A204.1 (cell line): ENCODE measurements around the gene TLX2.

Source experiments
- FAIRE-seq: peaks from 2 replicates; lab custom pipeline; 2012; peaks lifted over from hg19 to GRCh38; lab: Jason Lieb, UNC

Gene TLX2

DNA sequence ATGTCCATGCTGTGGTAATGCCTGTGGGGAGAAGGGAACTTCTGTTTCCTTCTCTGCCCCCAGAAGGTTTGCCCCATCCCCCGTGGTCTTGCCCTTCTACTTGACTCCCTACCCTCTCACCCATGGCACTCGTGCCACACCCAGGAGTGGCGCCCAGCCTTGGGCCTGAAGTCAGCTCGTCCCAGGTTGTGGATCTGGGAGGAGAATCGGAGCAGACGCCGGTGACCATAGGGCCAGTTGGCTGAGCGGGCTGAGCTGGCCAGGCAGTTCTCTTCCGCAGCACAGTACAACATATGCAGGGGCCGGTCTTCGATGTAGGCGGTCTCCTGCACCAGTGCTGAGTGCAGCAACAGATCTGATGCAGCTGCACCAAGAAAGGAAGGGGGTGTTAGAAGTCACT, 20.2 kb downstream of the TLX2 start:
- FAIRE-seq: no peak

DNA sequence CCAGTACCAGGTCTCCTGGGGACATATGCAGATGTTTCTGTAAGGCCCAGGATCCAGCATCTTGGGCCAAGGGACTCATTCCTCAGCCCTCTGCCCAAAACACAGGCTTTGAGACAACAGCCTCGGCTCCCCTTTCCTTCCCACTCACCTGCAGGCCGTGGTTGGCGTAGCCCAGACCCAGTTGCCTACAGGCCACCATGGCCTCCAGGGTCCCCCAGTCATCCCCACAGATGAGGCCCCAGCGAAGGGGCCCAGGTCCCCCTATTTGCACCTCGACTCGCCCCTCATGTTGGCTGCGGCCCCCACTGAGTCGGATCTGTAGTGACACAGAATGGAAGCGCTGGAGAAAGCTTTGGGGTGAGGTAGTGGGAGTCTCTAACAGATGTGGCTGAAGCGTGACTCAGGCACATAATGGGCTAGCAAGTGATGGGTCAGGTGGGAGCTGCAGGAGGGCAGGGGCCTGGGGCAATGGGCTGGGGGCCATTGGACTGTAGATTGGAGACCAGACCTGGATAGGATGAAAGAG, 21.3 kb downstream of the TLX2 start:
- no peak for FAIRE-seq

DNA sequence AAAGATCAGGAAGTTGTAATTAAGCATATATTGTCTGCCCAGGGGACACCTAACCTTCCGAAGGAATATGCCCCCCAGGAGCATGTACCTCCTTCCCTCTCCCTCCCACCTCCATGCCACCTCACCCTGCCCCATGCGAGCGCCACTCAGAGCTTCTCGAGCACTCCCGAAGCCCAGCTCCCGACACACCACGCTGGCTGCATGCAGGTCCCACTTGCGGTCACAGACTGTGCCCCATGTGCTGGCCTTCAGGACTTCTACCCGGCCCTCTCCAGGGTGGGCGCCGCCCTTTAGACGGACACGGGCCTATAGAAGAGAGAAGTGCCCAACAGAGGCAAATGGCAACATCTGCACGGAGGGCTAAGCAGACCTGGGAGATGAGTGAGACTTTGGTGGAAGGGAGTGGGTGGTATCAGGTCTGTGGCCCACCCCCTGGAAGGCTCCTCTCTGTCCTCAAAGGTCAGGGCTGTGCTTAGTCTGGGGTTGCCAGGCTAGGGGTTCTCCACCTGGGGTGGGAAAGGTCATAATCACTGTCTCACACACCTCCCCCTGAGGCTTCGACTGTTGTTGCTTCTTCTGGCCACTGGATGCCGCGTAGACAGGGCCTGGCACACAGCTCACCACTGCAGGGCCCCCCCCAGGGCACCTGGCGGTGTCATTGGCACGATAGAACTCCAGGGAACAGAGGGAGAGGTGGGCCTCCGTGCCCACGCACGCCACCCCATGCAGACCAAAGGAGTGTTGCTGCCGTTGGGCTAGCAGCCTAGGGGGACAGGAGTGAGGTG, 22.1 kb downstream of the TLX2 start:
- no peak for FAIRE-seq

DNA sequence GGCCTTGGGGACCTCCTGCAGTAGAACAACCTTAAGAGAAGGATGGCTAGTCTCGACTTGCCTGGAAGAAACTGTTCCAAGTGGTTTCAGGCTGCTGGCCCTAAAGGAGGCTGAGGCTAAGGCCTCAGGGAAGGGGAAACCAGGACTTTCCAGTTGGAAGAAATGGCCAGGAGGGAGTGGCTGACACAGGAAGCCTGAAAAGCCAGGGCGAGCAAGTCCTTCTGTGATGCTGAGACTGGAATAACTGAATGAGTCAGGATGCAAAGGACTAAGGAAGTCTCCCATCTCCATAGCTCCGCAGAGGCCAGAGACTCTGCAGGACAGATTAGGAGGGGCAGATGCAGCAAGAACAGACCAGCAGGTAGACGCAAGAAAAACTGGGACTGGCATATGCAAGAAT, 22.9 kb downstream of the TLX2 start:
- no peak for FAIRE-seq

DNA sequence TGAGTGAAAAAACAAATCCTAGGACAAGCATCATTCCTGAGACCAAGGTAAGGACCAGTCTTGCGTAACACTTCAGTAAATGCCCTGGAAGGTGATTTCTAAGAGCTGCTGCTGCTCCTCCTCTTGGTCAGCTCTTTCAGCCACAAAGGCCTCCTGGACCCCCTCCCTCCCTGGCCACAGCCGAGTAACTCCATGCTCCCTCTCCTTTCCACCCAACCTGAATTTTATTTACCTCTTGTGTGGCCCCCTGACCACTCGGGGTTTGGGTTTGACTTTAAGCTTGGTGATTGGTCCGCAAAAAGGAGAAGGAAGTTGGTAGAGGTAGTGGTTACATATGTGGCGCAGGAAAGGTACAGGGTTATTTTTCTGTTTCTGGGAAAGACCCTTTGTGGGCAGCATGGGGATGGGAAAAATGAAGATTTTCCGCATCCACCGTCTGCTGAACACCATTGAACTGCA, 24.7 kb downstream of the TLX2 start:
- no peak for FAIRE-seq

DNA sequence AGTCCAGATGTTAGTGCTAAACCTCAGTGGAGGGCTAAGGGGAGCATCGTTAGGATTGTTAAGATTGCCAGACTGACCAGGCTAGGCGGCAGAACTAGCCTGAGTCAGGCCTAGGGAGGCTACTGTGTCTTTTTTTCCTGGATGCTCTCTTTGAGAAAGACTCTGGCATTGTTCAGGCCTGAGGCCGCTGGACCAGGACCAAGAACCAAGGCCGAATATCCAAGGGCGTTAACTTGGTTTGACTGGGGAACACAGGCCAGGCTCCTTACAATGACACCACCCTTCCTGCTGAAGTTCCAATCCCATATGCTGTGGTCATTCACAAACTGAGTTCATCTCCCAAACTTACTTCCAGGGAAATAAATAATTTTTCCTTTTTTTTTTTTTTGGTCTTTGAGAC, 26.0 kb downstream of the TLX2 start:
- no peak for FAIRE-seq

DNA sequence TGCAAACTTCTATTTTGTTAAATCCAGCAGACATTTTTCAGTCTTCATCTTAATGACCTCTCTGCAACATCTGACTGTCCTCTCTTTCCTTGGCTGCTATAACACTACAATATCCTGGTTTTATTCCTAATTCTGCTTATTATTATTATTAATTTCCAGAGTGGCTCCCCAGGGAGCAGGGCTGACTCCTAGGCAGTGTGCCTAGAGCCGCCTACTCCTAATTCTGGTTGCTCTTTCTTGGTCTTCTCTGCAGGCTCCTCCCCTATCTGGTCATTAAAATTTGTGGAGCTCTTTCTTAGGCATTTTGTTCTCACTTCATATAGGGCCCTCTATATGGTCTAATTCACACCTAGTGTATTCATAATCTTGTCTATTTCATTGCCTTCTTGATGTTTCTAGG, 28.7 kb downstream of the TLX2 start:
- FAIRE-seq: no peak

DNA sequence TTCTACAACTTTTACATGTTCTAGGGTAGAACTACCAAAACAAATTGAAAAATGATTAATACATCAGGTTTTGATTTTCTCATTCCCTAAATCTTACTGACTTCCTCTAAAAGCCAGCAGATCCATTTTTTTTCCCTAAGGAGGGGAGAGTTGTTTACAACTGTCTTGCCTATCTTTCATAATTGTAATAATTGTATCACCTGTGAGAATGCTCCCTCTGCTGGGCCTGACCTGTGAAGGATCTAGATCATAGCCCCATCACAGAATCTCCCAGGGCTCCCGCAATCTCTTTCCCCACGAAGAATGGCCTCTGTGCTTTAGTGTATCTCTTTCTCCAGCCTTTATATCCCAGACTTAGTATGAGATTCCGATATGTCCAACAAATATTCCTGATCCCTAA, 30.4 kb downstream of the TLX2 start:
- no peak for FAIRE-seq

DNA sequence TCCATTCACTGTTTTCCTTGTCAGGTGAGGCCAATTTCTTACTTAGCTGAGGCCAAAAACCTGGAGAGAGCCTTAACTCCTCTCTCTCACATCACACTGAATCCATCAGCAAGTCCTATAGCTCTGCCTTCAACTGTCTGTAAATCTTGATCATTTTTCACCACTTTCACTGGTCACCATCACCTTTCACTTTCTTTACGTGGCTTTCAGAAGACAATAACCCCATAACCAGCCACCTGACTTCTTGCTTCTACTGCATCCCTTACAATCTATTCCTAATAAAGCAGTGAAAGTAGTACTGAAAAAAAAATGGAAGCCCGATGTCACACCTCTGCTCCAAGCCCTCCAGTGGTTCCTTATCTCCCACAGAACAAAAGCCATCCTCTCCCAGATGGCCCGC, 31.8 kb downstream of the TLX2 start:
- FAIRE-seq: no peak

DNA sequence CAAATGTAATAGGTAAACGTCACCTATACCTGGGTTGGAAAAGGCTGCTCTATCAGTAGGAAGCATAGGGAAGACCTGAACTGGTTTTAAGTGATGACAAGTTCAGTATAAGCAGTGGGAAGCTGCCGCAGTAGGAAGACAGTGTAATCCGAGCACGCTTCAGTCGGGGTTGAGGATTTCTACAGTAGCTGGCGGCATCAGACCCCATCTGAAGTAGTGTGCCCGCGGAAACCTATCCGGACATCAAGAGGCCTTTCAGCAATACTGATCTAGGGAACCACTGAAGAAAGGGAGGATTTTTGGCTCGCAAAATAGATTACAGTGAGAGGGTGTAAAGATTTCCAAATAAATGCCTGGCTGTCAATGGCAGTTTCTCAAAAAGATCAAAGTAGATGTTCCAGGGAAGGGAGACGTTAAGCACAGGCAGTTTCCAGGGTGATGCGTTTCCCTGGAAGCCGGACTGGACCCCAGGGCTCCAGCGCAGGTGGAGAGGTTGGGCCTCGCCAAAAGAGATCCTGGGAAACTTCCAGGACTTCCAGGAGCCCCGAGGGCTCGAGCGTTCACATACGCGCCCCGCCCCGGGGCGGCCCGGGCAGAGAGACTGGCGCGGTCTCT, 34.1 kb downstream of the TLX2 start:
- FAIRE-seq: no peak

DNA sequence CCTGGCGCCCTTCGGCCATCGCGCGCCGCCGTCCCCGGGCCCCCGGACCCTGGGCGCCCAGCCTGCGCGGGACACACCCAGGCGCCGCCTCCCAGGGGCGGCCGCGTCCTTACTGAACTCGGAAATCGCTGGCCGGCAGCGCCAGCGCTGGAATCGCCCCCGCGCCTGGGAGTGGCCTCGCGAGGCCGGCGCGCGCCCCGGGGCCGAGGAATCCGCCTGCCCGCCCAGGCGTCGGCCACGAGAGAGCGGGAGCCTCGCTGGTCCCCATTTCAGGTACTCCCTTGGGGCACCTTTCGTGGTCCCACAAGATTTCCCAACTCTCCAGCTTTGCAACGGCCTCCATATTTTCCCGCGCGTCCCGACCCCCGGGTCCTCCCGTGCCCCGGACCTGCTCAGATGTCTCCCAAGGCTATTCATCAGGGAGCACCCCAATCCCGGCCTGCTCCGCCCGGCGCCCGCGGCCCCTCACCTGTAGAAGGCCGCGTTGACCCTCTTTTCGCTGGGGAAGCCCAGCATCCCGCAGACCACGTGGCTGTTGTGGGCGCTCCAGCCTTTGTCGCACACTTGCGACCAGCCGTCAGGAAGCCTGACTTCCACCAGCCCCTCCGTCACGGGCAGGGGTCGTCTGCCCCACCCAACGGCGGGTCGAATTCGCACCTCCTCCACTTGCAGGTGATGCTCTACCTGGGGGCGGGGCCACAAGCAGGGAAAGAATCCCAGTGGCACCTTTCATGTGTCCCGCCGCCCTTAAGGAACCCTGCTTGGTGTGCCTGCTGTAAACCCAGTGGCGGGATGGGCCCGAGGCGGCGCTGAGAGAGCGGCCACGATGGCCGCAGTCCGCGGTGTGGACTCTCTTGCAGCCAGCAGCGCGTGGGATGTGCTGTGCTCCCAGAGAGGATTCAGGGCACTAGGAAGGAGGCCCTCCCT, 34.9 kb downstream of the TLX2 start:
- FAIRE-seq: no peak

DNA sequence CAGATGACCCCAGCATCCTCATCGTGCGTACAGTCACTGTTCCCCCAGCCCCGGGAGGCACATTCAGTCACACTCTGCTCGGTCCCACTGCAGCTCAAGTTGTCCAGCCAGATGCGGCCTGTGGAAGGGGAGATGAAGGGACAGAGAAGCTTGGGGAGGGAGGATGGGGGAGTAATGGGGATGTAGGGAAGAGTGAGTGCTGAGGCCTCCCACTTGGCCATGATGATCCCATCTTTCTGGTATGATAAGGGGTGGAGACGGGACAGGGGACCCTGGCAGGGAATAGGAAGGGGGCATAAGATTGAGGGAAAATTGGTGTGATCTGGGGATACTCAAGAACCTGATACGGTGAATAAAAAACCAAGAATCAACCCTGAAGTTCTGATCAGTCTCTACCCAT, 36.0 kb downstream of the TLX2 start:
- no peak for FAIRE-seq

DNA sequence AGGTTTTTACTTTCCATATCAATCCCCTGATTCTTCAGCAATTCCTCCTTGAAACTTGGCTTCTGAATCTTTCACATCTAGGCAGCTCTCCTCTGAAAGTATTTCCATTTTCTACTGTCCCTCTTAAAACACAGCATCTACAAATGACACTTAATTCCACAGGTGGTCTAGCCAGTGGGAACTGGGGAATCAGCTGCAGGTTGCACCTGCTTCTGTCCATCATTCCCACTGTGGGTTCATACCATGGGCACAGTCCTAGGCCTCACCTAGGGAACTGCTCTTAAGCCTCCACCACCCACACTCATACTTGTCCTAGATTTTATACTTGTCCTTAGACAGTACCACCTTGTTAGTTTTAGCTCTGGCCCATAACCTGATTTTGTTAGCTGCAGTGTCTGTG, 37.3 kb downstream of the TLX2 start:
- FAIRE-seq: no peak

DNA sequence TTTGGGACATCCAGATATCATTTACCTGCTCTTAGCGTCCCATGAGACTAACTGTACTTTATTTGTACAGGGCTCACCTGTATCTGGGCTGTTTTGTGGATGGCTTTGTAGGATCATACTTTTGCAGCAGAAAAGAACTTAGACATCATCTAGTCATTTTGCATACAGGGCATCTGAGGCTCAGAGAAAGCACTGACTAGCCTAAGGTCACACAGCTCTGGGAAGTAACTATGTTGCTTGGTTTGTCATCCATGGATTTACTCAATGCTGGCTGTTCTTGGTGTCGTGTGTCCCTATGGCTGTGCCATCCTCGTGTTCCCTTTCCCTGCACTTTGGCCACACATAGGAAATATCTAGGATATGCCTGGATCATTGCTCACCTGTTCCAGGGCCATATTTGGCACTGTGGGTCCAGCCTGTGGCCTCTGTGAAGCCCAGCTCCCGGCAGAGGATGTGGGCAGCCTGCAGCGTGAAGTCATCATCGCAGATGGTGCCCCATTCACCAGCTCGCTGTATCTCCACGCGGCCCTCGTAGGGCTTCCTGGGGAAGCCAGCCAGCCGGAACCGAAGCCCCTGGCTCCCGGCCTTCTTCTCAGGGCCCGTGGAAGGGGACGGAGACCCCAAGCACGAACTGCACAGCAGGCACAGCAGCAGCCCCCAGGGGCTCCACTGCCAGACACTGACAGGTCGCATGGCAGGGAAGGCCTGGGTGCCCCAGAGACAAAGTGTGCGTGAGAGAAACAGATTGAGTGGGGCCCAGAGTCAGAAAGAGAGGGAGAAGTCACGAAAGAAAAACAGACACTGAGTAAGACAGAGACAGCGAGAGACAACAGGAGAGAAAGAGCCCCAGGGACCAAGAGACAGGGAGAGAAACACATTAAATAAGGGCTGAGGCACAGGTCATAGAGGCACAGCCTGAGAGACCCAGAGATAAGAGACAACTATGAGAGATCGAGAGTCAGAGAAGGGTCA, 38.0 kb downstream of the TLX2 start:
- no peak for FAIRE-seq

DNA sequence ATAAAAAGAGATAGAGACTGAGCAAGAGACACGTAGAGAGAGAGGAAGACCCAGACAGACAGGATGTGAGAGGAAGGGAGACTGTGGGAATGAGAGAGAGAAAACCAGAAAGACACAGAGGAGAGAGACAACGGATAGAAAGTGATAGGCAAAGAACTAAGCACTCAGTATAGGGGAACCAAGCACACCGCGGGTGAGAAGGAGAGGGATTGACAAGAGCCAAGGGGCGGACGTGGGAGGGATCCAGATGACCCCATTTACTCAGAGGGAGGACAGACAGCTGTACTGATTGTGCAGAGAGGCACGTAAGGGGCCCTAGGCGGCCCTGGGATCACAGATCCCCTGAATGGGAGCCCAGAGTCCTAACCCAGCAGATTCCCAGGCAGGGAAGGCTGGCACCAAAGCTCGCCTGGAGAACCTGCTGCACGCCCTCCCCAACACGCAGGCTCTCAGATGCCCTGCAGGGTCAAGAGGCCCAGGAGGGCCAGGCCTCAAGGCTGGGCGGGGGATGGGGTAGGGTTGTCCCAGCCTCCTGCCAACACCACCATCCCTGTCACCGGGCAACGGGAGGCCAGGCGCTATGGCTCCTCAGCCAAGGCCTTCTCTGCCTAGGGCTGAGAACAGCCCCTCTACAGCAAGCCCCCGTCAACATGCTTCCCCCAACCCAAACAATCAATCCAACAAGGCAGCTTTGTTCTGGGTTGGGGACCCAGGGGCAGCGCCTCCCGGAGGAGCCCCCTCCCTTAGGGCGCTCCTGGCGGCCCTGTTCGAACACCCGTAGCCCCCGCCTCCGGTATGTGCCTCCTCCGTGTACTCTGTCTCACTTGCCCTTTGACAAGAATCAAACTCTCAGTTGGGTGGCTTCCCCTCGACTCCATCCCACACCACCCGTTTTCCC, 38.9 kb downstream of the TLX2 start:
- no peak for FAIRE-seq

DNA sequence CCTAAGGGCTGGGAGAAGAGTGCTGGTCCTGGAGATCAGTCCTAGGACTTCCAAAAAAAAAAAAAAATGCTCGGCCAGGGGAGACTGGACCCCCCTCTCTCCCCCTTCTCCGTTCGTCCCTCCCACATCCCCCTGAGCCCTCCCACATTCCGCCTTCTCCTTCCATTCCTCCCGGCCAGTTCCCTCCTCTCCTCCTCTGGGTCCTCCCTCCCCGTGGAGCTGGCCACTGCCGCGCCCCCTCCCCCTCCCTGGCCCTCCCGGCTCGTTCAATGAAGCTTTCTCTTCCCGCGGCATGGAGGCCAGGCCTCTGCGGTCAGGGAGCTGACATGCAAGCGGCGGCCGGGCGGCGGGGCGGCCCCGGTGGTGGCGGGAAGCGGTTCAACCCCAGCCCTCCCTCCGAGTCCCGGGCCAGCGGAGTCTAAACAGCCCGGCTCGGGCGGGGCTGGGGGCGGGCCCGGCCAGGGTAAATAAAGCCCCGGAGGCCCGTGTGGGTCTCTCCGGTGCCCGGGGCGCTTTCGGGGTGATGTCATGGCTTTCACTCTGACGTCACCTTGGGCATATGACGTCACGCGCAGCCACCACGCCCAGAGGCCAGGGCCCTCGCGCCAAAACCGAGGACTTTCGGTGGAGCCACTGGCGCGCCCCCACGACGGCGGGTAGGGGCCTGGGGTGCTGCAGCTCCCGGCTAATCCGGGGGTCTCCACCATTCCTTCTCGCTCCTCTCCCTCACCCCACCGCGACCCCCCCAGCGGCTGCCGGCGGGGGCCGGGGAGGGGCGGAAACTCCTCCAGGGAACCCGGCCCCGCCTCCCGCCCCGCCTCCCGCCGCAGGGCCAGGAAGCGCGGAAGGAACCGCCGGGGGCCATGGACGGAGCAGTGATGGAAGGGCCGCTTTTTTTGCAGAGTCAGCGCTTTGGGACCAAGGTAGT, 39.9 kb downstream of the TLX2 start, which contains the start of the genes DOK1 and LOXL3:
TSS of gene DOK1 (plus strand) at position 829 of the 928 bp plus-strand sequence. CDS start at position 864, 35 bp downstream.
TSS of gene LOXL3 (minus strand) at position 51 of the 928 bp plus-strand sequence. CDS start 1,308 bp downstream, outside the sequence.
- FAIRE-seq: no peak

DNA sequence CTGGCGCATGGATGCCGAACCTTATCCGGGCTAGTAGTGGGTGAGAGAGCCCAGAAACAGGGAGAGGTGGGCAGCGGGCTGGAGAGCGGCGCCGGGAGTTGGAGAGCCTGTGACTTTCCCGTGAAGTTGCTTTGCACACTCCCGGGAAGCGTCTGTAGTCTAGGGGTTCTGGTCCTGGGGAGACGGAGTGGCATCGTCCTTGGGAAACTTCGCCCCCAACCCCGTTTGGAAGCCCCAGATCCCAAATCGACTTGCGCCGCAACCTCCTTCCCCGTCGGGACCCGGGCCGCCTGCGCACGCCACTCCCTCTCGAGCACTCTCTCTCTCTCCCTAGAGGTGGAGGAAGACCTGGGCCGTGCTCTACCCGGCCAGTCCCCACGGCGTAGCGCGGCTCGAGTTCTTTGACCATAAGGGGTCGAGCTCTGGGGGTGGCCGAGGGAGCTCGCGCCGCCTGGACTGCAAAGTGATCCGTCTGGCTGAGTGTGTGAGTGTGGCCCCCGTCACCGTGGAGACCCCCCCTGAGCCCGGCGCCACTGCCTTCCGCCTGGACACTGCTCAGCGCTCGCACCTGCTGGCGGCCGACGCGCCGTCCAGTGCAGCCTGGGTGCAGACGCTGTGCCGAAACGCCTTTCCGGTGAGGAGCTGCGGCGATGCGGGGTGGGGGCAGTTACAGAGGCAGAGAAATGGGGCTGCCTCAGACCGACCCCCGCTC, 40.7 kb downstream of the TLX2 start:
- no peak for FAIRE-seq

DNA sequence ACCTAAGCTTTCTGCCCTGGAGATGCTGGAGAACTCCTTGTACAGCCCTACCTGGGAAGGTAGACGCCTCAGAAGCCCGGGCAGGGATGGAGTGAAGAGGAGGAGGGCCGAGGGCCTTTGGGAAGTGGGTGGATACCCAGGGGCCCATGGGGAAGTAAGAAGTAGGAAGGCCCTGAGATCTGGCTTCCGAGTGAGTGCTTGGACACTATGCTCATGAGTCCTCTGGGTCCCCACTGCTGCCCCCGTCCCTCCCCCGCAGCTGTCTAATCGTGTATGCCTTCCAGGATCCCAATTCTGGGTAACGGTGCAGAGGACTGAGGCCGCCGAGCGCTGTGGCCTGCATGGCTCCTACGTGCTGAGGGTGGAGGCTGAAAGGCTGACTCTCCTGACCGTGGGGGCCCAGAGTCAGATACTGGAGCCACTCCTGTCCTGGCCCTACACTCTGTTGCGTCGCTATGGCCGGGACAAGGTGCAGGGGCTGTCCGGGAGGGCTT, 41.4 kb downstream of the TLX2 start:
- no peak for FAIRE-seq
